Omental fat pad (tissue), 4 donors: ENCODE results near the gene ARL13B. TPM values are rescaled to one million over a fixed set of nuclear protein-coding genes. Genes with fewer than 3 reads are reported as not detected.

Source experiments
- ATAC-seq: fragments of 150-250 bp; one replicate; pipeline ENCODE4 v1.9.1; 2016; ENCODE audit warnings: mild to moderate bottlenecking, moderate library complexity; ENCODE audit not compliant: low FRiP score
- DNase-seq: peaks from one replicate; pipeline ENCODE4 v3.0.0-alpha.2; 2019; ENCODE audit warnings: low spot score
- total RNA-seq, 4 donors: library from RNA; depleted of rRNA; stranded (reverse); fragments of >200 nt; gene quantifications; one replicate each; pipeline ENCODE4 v1.1.0, GENCODE V29; 2016
- TF ChIP-seq, protein P1 (sequence below), 3 donors: fragments of 450-650 bp; IDR thresholded peaks; one replicate each; pipeline ENCODE4 v1.5.1; 2016 to 2017; ENCODE audit warnings: antibody characterized with exemption in 3 of 3, mild to moderate bottlenecking in 3 of 3, moderate library complexity in 2 of 3

The ARL13B gene
- total RNA-seq, 4 donors from 2014 or later = 6.8 to 14.5 (median 12.1) TPM

- ATAC-seq (no peak), DNase-seq (no peak)
- TF ChIP-seq, protein P1, sequence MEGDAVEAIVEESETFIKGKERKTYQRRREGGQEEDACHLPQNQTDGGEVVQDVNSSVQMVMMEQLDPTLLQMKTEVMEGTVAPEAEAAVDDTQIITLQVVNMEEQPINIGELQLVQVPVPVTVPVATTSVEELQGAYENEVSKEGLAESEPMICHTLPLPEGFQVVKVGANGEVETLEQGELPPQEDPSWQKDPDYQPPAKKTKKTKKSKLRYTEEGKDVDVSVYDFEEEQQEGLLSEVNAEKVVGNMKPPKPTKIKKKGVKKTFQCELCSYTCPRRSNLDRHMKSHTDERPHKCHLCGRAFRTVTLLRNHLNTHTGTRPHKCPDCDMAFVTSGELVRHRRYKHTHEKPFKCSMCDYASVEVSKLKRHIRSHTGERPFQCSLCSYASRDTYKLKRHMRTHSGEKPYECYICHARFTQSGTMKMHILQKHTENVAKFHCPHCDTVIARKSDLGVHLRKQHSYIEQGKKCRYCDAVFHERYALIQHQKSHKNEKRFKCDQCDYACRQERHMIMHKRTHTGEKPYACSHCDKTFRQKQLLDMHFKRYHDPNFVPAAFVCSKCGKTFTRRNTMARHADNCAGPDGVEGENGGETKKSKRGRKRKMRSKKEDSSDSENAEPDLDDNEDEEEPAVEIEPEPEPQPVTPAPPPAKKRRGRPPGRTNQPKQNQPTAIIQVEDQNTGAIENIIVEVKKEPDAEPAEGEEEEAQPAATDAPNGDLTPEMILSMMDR (IDR thresholded peaks at IDR 0.05) = no peak
Observed at GRCh38 chr3:94012185-94012584, 32.2 kb downstream of the ARL13B start.

- ATAC-seq = no peak
- TF ChIP-seq, protein P1 (IDR thresholded peaks at IDR 0.05) = no peak
- no peak for DNase-seq
Observed at GRCh38 chr3:94015025-94015424, 35.1 kb downstream of the ARL13B start.

DNA sequence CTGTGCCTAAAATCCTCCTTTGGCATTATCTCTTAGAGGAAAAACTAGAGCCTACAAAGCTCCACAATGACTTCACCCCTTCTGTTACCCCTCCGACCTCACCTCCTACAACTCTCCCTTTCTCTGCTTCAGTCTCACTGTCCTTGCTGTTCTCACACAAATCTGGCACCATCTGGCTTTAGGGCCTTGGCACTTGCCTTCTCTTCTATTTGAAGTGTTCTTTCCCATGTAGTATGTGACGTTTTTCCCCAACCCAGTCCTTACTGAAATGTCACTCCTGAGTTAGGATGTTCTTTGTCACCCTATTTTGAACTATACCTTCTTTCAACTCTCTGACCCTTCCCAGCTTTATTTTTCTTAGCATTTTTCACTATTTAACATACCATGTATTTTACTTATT lies 39.7 kb downstream of the ARL13B start:
- ATAC-seq = no peak
- TF ChIP-seq, protein P1 (IDR thresholded peaks at IDR 0.05) = no peak
- DNase-seq = no peak

GRCh38 chr3:94020293-94020692 lies 40.3 kb downstream of the ARL13B start:
- TF ChIP-seq, protein P1 (IDR thresholded peaks at IDR 0.05) = no peak
- ATAC-seq = no peak
- no peak for DNase-seq

- ATAC-seq (no peak), DNase-seq (no peak)
- TF ChIP-seq, protein P1 (IDR thresholded peaks at IDR 0.05) = no peak
Observed at GRCh38 chr3:94024385-94024784, 44.4 kb downstream of the ARL13B start.

- DNase-seq = no peak
- TF ChIP-seq, protein P1 (IDR thresholded peaks at IDR 0.05) = no peak
- no peak for ATAC-seq
Observed at GRCh38 chr3:94026623-94027022, 46.7 kb downstream of the ARL13B start.

GRCh38 chr3:94028093-94028837 lies 48.3 kb downstream of the ARL13B start, which contains the start of gene STX19:
STX19 (minus strand) TSS chr3:94028597; CDS start chr3:94015269, 13,328 bp downstream.
- no peak for DNase-seq
- TF ChIP-seq, protein P1 (IDR thresholded peaks at IDR 0.05) = no peak
- no peak for ATAC-seq
